Lower leg skin (tissue), 4 donors: Measurements from ENCODE around the gene IFI44. TPM values are rescaled to one million over a fixed set of nuclear protein-coding genes. Genes with fewer than 3 reads are reported as not detected.

Source experiments
- DNase-seq, 2 donors: peaks; one replicate each; pipeline ENCODE4 v3.0.0-alpha.2; 2019; ENCODE audit warnings: low spot score in 2 of 2
- H3K4me3 ChIP-seq: fragments of 200-600 bp; sonication (generic); 2 replicates; pipeline ENCODE4 v1.5.1; 2017; ENCODE audit warnings: mild to moderate bottlenecking, low read depth; ENCODE audit not compliant: poor library complexity, severe bottlenecking
- CTCF ChIP-seq, 3 donors: fragments of 450-650 bp; IDR thresholded peaks; one replicate each; pipeline ENCODE4 v1.5.1; 2016; ENCODE audit warnings: antibody characterized with exemption in 3 of 3, mild to moderate bottlenecking in 3 of 3, moderate library complexity in 2 of 3
- POLR2A ChIP-seq, 2 donors: fragments of 450-650 bp; IDR thresholded peaks; one replicate each; pipeline ENCODE4 v1.6.1; 2016 to 2017; ENCODE audit warnings: antibody characterized with exemption in 2 of 2, mild to moderate bottlenecking in 1 of 2, moderate library complexity in 1 of 2
- WGBS, 2 donors: methylation state at CpG; one replicate each; pipeline ENCODE4 v1.1.5; 2018; 5-methylcytosine and 5-hydroxymethylcytosine counted together
- intact Hi-C: fragments of 100-400 bp; cut with DNase I; formaldehyde crosslinking; loops from one replicate; pipeline ENCODE4 v1.15.0; 2023; ENCODE audit warnings: low total_unique reads
- total RNA-seq, 4 donors: library from RNA; depleted of rRNA; stranded (reverse); fragments of >200 nt; gene quantifications; one replicate each; pipeline ENCODE4 v1.1.0, GENCODE V29; 2016

The IFI44 gene
- total RNA-seq, 4 donors from 2014 or later: 4.4 to 13.1 (median 5.2) TPM

- DNase-seq: no peak
- H3K4me3 ChIP-seq: no peak overlapping the region
- intact Hi-C loops: loop anchor here (10.0 kb wide), 1 partner anchor 463 kb away; no protein-coding TSS in a partner anchor
- no peak for TF ChIP-seq CTCF (IDR thresholded peaks at IDR 0.05)
- no peak for TF ChIP-seq POLR2A (IDR thresholded peaks at IDR 0.05)
- WGBS, 2 donors: 88 to 90% methylated on average over 5 of the region's 5 CpGs
These were observed 42.2 kb upstream of the IFI44 start for GRCh38 chr1:78607334-78607927.

- WGBS, 2 donors: 62 to 78% methylated on average over 4 of the region's 4 CpGs
- H3K4me3 ChIP-seq: no peak overlapping the region
- TF ChIP-seq CTCF (IDR thresholded peaks at IDR 0.05): no peak
- no peak for TF ChIP-seq POLR2A (IDR thresholded peaks at IDR 0.05)
- intact Hi-C loops: loop anchor here (10.0 kb wide), 1 partner anchor 463 kb away; no protein-coding TSS in a partner anchor
- no peak for DNase-seq
These were observed 41.7 kb upstream of the IFI44 start for GRCh38 chr1:78607944-78608343.

- TF ChIP-seq POLR2A (IDR thresholded peaks at IDR 0.05) (no peak), CTCF (IDR thresholded peaks at IDR 0.05) (peak in 1 of 3 donors; percentile 74)
- no peak overlapping the region for H3K4me3 ChIP-seq
- peak; percentile 66 to 86 for DNase-seq
- intact Hi-C loops: no loop called here
- 32 to 37% methylated on average over 7 of the region's 7 CpGs for WGBS, 2 donors
These were observed 32.0 kb upstream of the IFI44 start for GRCh38 chr1:78617615-78618026.

GRCh38 chr1:78619032-78619431 is 30.6 kb upstream of the IFI44 start:
- 71 to 74% methylated on average over 3 of the region's 3 CpGs for WGBS, 2 donors
- no peak for TF ChIP-seq CTCF (IDR thresholded peaks at IDR 0.05)
- no peak for TF ChIP-seq POLR2A (IDR thresholded peaks at IDR 0.05)
- H3K4me3 ChIP-seq: no peak overlapping the region
- no peak for DNase-seq
- intact Hi-C loops: no loop called here

GRCh38 chr1:78619446-78619802 is 30.2 kb upstream of the IFI44 start:
- 43 to 46% methylated on average over 4 of the region's 4 CpGs for WGBS, 2 donors
- TF ChIP-seq CTCF (IDR thresholded peaks at IDR 0.05) (no peak), POLR2A (IDR thresholded peaks at IDR 0.05) (no peak)
- DNase-seq: no peak
- intact Hi-C loops: no loop called here
- no peak overlapping the region for H3K4me3 ChIP-seq
